Measurements from ENCODE around the gene METTL5. TPM values are rescaled to one million over a fixed set of nuclear protein-coding genes. Genes with fewer than 3 reads are reported as not detected.

Gene METTL5
- total RNA-seq = 19.9 TPM

DNA sequence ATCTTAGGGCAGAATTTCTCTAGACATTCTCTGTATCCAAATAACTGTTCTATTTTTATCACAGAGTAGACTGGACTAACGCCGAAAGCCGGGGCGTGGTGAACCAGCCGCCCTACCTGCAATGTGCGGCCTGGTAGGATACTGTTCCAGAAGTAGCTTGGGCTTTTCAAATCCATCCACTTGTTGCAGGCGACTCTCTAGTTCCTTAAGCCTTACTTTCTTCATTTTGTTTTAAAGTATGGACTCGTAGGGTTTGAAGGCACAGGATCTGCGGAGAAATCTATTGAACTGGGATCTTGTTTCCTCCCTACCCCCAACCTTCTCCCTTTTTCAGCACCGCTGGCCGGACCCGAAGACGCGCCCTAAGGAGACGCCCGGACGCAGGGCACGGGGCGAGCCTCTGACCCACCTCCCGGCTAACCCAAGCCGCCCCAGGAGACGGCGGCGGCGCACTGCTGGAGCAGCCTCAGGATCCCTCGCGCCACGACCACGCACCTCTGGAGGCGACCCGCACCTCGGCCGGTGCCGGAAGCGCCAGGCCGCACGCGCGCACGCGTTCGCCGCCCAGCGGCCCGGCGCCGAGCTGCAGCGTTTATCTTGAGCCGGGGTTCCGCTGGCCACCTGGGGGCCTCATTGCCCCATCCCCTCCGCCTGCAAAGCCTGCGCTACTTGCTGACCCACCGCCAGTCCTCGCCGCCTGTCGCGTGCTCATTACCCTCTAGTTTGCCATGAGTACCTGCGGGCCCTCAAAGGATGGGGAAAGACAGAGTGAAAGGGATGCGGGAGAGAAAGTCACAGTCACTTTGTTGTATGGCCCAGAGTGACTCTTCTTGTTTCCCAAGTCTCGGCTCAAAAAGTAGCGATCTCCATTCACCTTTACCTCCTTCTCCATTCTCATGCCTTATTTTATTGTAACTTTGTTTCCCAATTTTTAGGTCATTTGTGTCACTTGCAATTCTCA, at the start of gene METTL5:
TSS of gene METTL5 (minus strand) at position 533 of the 961 bp plus-strand sequence. CDS start at position 225, 308 bp downstream.

DNA sequence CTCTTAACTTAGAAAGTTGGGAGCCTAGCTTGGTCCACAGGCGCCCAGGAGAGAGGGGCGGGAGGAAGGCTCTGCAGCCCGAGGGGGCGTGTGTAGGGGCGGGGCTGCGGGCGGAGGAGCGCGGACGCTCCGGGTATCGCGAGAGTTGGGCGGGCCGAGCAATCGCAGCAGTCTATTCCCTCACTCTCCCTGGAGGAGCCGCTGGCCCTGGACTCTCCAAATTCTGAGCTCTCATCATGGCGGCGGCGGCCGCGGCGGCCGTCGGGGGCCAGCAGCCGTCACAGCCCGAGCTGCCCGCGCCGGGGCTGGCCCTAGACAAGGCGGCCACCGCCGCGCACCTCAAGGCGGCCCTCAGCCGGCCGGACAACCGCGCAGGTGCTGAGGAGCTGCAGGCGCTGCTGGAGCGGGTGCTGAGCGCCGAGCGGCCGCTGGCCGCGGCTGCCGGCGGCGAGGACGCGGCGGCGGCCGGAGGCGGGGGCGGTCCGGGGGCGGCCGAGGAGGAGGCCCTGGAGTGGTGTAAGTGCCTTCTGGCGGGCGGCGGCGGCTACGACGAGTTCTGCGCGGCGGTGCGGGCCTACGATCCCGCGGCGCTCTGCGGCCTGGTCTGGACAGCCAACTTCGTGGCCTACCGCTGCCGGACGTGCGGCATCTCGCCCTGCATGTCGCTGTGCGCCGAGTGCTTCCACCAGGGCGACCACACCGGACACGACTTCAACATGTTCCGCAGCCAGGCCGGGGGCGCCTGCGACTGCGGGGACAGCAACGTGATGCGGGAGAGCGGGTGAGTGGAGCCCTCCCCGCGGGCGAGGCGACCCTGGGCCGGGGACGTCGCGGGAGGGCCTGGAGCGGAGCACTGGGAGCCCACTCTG, 2.8 kb upstream of the METTL5 start, which contains the start of gene UBR3:
TSS of gene UBR3 (plus strand) at position 183 of the 869 bp plus-strand sequence. CDS start at position 237, 54 bp downstream.

DNA sequence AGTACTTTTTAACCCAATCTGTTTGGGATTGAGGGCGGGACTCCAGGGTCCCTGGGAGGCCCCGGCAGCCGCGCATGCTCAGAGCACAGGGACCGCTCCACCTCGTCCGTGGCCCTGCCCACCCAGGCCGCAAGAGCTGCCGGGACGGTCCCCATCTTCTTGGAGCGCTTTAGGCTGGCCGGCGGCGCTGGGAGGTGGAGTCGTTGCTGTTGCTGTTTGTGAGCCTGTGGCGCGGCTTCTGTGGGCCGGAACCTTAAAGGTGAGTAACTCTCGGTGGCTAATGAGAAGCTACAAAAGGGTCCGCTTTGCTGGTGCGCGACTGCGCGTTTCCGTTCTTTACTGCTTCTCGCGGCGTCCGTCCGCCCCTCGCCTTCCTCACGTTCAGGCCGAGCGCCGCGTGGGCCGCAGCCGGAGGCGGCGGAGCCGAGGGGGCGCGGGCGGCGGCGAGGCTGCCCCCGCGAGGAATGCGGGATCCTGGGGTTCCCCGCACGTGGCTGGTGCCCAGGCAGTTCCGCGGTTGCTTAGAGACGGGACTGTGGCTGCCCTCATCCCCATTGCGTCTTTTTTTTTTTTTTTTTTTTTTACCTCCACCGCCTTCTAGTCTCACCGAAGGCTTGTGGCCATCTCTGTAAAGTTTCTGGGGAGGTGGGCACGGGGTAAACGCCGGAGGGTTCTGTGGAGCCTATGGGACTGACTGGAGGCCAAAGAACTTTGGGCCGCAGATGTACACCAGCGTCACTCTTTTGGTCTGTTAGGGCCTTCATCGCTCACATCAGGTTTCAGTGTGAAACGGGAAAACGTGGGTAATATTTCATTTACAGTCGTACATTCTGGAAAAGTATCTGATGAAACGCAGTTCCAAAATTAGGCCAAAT, 25.8 kb downstream of the METTL5 start, which contains the start of gene SSB:
TSS of gene SSB (plus strand) at position 154 of the 875 bp plus-strand sequence. CDS start 2,090 bp downstream, outside the sequence.

Other genes with a start within 250 kb of the METTL5 start
- 44.0 TPM for gene PPIG, start 240.6 kb downstream of the METTL5 start, total RNA-seq
- gene CFAP210, start 130.5 kb downstream of the METTL5 start, total RNA-seq = 0.23 TPM
- 10.0 TPM for gene PHOSPHO2, start 130.4 kb downstream of the METTL5 start, total RNA-seq
- 20.2 TPM for gene KLHL23, start 91.1 kb downstream of the METTL5 start, total RNA-seq
- gene SSB, start 26.0 kb downstream of the METTL5 start, total RNA-seq = 64.9 TPM
- gene UBR3, start 2.5 kb upstream of the METTL5 start, total RNA-seq = 70.8 TPM

All from metanephros (tissue), 1 donor.